T-helper 1 cell (primary cell): ENCODE data around the gene SLC25A43.

Experiments used
- DNase-seq, 5 donors: peaks; one replicate each; pipeline ENCODE4 v3.0.0-alpha.2; 2012 to 2020

The SLC25A43 gene

DNA sequence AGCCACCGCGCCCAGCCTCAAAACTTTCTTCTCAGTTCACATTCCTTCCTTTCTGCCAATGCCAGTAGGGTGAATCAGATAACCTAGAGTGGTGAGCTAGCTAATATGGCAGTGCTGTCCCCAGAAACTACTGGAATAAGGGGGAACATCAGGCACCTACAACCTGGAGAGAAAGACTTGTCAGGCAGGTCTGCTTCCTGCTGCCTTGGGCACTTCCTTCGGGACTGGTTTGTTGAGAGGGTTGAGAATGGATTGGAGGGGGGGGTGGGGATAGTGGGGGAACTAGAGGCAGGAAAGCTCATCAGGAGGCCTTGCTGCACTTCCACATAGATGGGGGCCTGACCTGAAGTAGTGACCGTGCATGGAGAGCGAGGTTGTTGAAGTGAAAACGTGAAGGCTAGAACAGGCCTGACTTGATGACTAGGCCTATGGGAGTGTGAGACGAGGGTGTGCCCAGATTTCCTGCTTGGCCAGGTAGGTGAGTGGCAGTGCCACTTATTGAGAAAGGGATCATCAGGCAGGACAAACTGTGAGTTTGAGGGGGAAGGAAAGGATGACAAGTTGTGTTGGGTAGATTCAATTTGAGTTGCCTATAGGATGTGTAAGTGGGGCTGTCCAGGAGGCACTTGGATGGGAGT is 102.5 kb downstream of the SLC25A43 start:
- DNase-seq: no peak

DNA sequence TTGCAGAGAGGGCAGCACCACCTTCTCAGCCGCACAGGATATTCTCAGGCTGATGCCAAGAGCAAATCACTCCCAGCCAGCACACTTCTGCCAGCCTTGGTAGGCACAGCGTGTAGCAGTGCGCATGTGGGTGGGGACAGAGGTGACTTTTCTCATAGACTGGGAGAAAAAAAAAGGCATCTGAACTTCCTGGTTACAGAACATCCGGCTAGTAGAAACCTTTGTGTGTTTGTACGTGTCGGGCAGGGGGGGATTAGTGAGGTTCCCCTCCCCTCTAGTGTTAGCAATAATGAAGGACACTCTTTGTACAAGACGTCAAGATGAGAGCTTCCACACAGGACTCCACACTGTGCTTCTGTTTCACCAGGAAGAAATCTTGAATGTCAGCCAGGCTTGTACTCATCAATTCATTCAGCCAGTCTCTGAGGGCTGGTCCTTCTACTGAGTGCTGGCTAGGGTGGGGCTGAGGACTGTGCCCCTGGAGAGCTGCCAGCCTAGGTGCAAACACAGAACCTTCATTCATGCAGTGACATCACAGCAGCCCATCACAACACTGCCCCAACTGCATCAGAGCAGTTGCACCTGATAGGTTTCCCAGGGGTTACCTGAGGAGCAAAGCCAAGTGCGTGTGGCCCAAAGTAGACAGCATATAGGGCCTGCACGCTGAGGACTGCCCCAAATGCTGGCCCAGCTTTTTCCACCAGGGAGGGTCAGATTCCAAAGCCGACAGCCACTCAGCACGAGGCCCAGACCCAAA is 103.8 kb downstream of the SLC25A43 start:
- DNase-seq: peak in 1 of 5 donors; percentile 15

DNA sequence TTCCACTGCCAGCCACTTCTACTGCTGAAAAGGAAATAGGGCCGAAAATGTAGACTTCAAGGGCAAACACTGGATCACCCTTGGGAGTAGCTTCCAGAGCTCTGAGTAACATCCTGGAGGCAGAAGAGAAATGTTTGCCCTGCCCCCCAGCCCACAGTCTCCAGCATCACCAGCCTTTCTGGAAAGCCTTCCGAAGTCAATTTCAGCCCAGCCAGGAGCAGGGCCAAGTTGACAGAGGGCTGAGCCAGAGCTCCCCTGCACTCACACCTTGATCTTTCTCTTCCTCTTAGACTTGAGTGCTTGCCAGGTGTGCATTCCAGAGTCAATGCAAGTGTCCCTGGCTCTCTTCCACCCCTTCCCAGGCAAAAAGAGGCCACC is 104.3 kb downstream of the SLC25A43 start:
- no peak for DNase-seq
